ENCODE data around the gene RHNO1. TPM values are rescaled to one million over a fixed set of nuclear protein-coding genes. Genes with fewer than 3 reads are reported as not detected.

RHNO1 gene
- total RNA-seq, 1 experiment from 2014 or later, result 49.5 TPM

DNA sequence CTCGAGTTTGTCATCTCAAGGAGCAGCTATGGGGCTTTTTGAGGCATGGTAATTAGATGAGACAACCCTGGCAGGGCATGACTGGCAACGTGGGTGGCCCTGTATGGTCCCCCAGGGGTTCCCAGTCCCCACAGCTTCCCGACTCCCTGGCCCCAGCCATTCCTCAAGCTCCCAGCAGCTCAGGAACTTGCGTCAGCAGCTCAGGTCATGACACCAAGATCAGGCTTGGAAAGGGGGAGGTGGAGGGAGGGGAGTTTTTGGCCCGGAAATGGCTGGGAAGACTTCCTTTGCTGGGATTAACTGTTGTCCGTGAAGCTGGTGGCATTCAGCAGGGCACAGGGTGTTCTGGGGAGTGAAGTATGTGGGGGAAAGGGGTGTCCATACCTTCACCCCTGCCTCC lies 31.7 kb upstream of the RHNO1 start:
- H3K9me3 Mint-ChIP-seq, result no peaks in the 10 kb centered on the region
- H3K36me3 Mint-ChIP-seq, result no peaks in the 10 kb centered on the region

GRCh38 chr12:2851931-2852330 lies 25.1 kb upstream of the RHNO1 start:
- Mint-ChIP-seq H3K4me3 (no peak overlapping the region), H3K27ac (no peak overlapping the region), H3K4me1 (peaks cover 4% of the 10 kb centered on the region), H3K27me3 (ENCODE audit: low read depth) (no peaks in the 10 kb centered on the region; the same call in 1 of the 2 replicates), H3K9me3 (no peaks in the 10 kb centered on the region), H3K36me3 (no peaks in the 10 kb centered on the region)
- ATAC-seq (no peak), DNase-seq (ENCODE audit: low spot score) (no peak)
- ChIA-PET POLR2A (no interaction called here), CTCF (interaction anchor here (1.2 kb wide), 1 partner anchor 211 kb away, joined by 3 read pairs; no protein-coding TSS in a partner anchor)
- TF ChIP-seq ZNF317 (CRISPR knock-in tag; IDR thresholded peaks at IDR 0.05; ENCODE audit: borderline replicate concordance, low read depth) (no peak), CTCF (IDR thresholded peaks at IDR 0.05) (no peak), EMX1 (CRISPR knock-in tag; IDR thresholded peaks at IDR 0.05) (no peak), ZBTB43 (CRISPR knock-in tag; IDR thresholded peaks at IDR 0.05) (no peak), ELF4 (CRISPR knock-in tag; IDR thresholded peaks at IDR 0.05; ENCODE audit: low read depth) (no peak), FOXP1 (CRISPR knock-in tag; IDR thresholded peaks at IDR 0.05; ENCODE audit: borderline replicate concordance) (no peak), ZNF416 (CRISPR knock-in tag; IDR thresholded peaks at IDR 0.05) (no peak), NR2C2 (CRISPR knock-in tag; IDR thresholded peaks at IDR 0.05) (no peak)
- TF ChIP-seq, protein P1, sequence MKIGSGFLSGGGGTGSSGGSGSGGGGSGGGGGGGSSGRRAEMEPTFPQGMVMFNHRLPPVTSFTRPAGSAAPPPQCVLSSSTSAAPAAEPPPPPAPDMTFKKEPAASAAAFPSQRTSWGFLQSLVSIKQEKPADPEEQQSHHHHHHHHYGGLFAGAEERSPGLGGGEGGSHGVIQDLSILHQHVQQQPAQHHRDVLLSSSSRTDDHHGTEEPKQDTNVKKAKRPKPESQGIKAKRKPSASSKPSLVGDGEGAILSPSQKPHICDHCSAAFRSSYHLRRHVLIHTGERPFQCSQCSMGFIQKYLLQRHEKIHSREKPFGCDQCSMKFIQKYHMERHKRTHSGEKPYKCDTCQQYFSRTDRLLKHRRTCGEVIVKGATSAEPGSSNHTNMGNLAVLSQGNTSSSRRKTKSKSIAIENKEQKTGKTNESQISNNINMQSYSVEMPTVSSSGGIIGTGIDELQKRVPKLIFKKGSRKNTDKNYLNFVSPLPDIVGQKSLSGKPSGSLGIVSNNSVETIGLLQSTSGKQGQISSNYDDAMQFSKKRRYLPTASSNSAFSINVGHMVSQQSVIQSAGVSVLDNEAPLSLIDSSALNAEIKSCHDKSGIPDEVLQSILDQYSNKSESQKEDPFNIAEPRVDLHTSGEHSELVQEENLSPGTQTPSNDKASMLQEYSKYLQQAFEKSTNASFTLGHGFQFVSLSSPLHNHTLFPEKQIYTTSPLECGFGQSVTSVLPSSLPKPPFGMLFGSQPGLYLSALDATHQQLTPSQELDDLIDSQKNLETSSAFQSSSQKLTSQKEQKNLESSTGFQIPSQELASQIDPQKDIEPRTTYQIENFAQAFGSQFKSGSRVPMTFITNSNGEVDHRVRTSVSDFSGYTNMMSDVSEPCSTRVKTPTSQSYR (CRISPR knock-in tag; IDR thresholded peaks at IDR 0.05), result no peak

More for the DNA sequence above, 31.7 kb upstream of the RHNO1 start:
- H3K4me3 Mint-ChIP-seq, result no peak overlapping the region
- H3K4me1 Mint-ChIP-seq, result peaks cover 15% of the 10 kb centered on the region
- CTCF ChIA-PET, result interaction anchor here (0.8 to 3.9 kb wide), 44 partner anchors 8 to 363 kb away, joined by 3 to 50 read pairs (median 6); partner anchors contain the start of genes FKBP4, FOXM1, ITFG2 and NRIP2
- POLR2A ChIA-PET, result interaction anchor here (0.5 to 1.6 kb wide), 5 partner anchors 23 to 119 kb away, joined by 3 to 5 read pairs (median 4); no protein-coding TSS in a partner anchor
- ATAC-seq, result no peak
- H3K27me3 Mint-ChIP-seq (ENCODE audit: low read depth), result no peaks in the 10 kb centered on the region
- TF ChIP-seq ZNF138 (CRISPR knock-in tag; conservative IDR thresholded peaks at IDR 0.05), result no peak
- TF ChIP-seq FOXP4 (CRISPR knock-in tag; IDR thresholded peaks at IDR 0.05), result no peak
- no peak for TF ChIP-seq NFYB (CRISPR knock-in tag; conservative IDR thresholded peaks at IDR 0.05; ENCODE audit: low read depth)
- no peak for TF ChIP-seq NR1H2 (CRISPR knock-in tag; IDR thresholded peaks at IDR 0.05)
- no peak for TF ChIP-seq CREM (CRISPR knock-in tag; IDR thresholded peaks at IDR 0.05)
- TF ChIP-seq, protein P2, sequence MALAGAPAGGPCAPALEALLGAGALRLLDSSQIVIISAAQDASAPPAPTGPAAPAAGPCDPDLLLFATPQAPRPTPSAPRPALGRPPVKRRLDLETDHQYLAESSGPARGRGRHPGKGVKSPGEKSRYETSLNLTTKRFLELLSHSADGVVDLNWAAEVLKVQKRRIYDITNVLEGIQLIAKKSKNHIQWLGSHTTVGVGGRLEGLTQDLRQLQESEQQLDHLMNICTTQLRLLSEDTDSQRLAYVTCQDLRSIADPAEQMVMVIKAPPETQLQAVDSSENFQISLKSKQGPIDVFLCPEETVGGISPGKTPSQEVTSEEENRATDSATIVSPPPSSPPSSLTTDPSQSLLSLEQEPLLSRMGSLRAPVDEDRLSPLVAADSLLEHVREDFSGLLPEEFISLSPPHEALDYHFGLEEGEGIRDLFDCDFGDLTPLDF (CRISPR knock-in tag; IDR thresholded peaks at IDR 0.05), result no peak
- TF ChIP-seq NFE2L1 (CRISPR knock-in tag; IDR thresholded peaks at IDR 0.05), result no peak
- H3K27ac Mint-ChIP-seq, result no peak overlapping the region
- no peak for DNase-seq (ENCODE audit: low spot score)

Data from WTC11 (cell line).